NCI-H446 treated with DMSO at 0.1 percent for 48 hours (cell line): ENCODE measurements around the gene S100A7A.
"Not testable (repeated sequence)": the region's sequence is repeated elsewhere in the genome, so short reads cannot be mapped to it uniquely, and the experiment has no call there.

Source experiments
- DNase-seq: peaks from one replicate; lab custom pipeline; 2025; lab: John Stamatoyannopoulos, UW

The S100A7A gene

GRCh38 chr1:153422450-153423068 is 6.2 kb downstream of the S100A7A start:
- DNase-seq, result no peak

- no peak for DNase-seq
These were observed 10.5 kb downstream of the S100A7A start for GRCh38 chr1:153426809-153427208.

GRCh38 chr1:153428073-153428638 is 11.8 kb downstream of the S100A7A start:
- DNase-seq, result no peak

- DNase-seq, result no peak
These were observed 12.5 kb downstream of the S100A7A start for GRCh38 chr1:153428791-153429190.

GRCh38 chr1:153429266-153430165 is 13.2 kb downstream of the S100A7A start:
- DNase-seq, result no peak

GRCh38 chr1:153430166-153430553 is 13.8 kb downstream of the S100A7A start:
- DNase-seq, result no peak

GRCh38 chr1:153430561-153430960 is 14.2 kb downstream of the S100A7A start:
- no peak for DNase-seq

- no peak for DNase-seq
These were observed 14.7 kb downstream of the S100A7A start for GRCh38 chr1:153431002-153431401.

- DNase-seq, result no peak
These were observed 15.1 kb downstream of the S100A7A start for GRCh38 chr1:153431427-153431826.

GRCh38 chr1:153431928-153432327 is 15.6 kb downstream of the S100A7A start:
- DNase-seq, result no peak

GRCh38 chr1:153432874-153433681 is 16.8 kb downstream of the S100A7A start:
- DNase-seq, result no peak

GRCh38 chr1:153434746-153435455 is 18.6 kb downstream of the S100A7A start:
- DNase-seq, result no peak

- no peak for DNase-seq
These were observed 20.9 kb downstream of the S100A7A start for GRCh38 chr1:153437236-153437635.

GRCh38 chr1:153438599-153438998 is 22.3 kb downstream of the S100A7A start:
- no peak for DNase-seq

- DNase-seq, result no peak
These were observed 23.0 kb downstream of the S100A7A start for GRCh38 chr1:153439273-153439672.

- no peak for DNase-seq
These were observed 25.0 kb downstream of the S100A7A start for GRCh38 chr1:153441238-153441755.

- DNase-seq, result no peak
These were observed 27.2 kb downstream of the S100A7A start for GRCh38 chr1:153443486-153443885.

GRCh38 chr1:153444078-153444477 is 27.8 kb downstream of the S100A7A start:
- no peak for DNase-seq

GRCh38 chr1:153447498-153448170 is 31.3 kb downstream of the S100A7A start:
- DNase-seq, result no peak

GRCh38 chr1:153448851-153449250 is 32.5 kb downstream of the S100A7A start:
- DNase-seq, result not testable (repeated sequence)

- DNase-seq, result no peak
These were observed 40.1 kb downstream of the S100A7A start for GRCh38 chr1:153456396-153456795.
